ENCODE results near the gene CPN2.

CPN2 gene

GRCh38 chr3:194300382-194300758, 50.8 kb downstream of the CPN2 start:
- Histone ChIP-seq H3K27ac (ENCODE audit: low read length, poor library complexity, severe bottlenecking) (no peak overlapping the region), H3K4ac (ENCODE audit: low read depth in 1 of 2, low read length in 2 of 2) (no peak overlapping the region), H2AK5ac (ENCODE audit: low read length, severe bottlenecking) (no peak overlapping the region), H2BK12ac (ENCODE audit: low read length in 2 of 2) (peak overlapping the region in 1 of 2 experiments; percentile 23), H3K4me3 (ENCODE audit: insufficient read depth in 1 of 2, low read depth in 1 of 2, low read length in 2 of 2) (no peak overlapping the region), H3K4me2 (ENCODE audit: low read length, poor library complexity, severe bottlenecking) (no peak overlapping the region), H3K9ac (ENCODE audit: low read length) (peak overlapping the region; percentile 59), H4K91ac (ENCODE audit: low read length) (no peak overlapping the region), H3K23ac (ENCODE audit: low read length in 2 of 2) (no peak overlapping the region), H2BK120ac (ENCODE audit: low read depth, low read length) (no peak overlapping the region), H3K4me1 (ENCODE audit: control insufficient read depth, insufficient read depth, low read depth, low read length) (peaks cover 20% of the 10 kb centered on the region), H3K9me3 (ENCODE audit: control insufficient read depth, low read length) (no peaks in the 10 kb centered on the region), H3K27me3 (ENCODE audit: control insufficient read depth in 1 of 2, insufficient read depth in 1 of 2, low read length in 2 of 2) (peaks cover 9 to 22% of the 10 kb centered on the region in 2 experiments), H3K14ac (ENCODE audit: low read length in 2 of 2) (no peak overlapping the region), H3K36me3 (ENCODE audit: control insufficient read depth in 1 of 2, insufficient read depth in 2 of 2, low read depth in 1 of 2, low read length in 2 of 2) (no peaks in the 10 kb centered on the region), H3K79me1 (replicated peaks; ENCODE audit: low read length, poor library complexity, severe bottlenecking) (no peaks in the 10 kb centered on the region), H2AFZ (ENCODE audit: low read depth, low read length) (no peak overlapping the region), H2BK15ac (ENCODE audit: low read depth, poor library complexity, severe bottlenecking) (peak overlapping the region; percentile 1), H2BK5ac (ENCODE audit: low read depth, low read length, poor library complexity, severe bottlenecking) (no peak overlapping the region), H4K8ac (ENCODE audit: low read length) (no peak overlapping the region), H3K18ac (ENCODE audit: low read depth in 1 of 2, low read length in 2 of 2) (no peak overlapping the region)
- peak; percentile 61 for DNase-seq
- 64% methylated on average over 13 of the region's 13 CpGs for WGBS

GRCh38 chr3:194298331-194299227, 52.5 kb downstream of the CPN2 start:
- H2BK12ac ChIP-seq (ENCODE audit: low read length in 2 of 2) = peak overlapping the region in 1 of 2 experiments; percentile 57
- no peaks in the 10 kb centered on the region for H3K9me3 ChIP-seq (ENCODE audit: control insufficient read depth, low read length)
- H3K14ac ChIP-seq (ENCODE audit: low read length in 2 of 2) = peak overlapping the region in 1 of 2 experiments; percentile 83
- no peaks in the 10 kb centered on the region for H3K36me3 ChIP-seq (ENCODE audit: control insufficient read depth in 1 of 2, insufficient read depth in 2 of 2, low read depth in 1 of 2, low read length in 2 of 2)
- no peak overlapping the region for H2AFZ ChIP-seq (ENCODE audit: low read depth, low read length)
- WGBS = 94% methylated on average over 19 of the region's 19 CpGs
- H3K23ac ChIP-seq (ENCODE audit: low read length in 2 of 2) = no peak overlapping the region
- H3K27me3 ChIP-seq (ENCODE audit: control insufficient read depth in 1 of 2, insufficient read depth in 1 of 2, low read length in 2 of 2) = peaks cover 5 to 18% of the 10 kb centered on the region in 2 experiments
- H3K4me2 ChIP-seq (ENCODE audit: low read length, poor library complexity, severe bottlenecking) = no peak overlapping the region
- H3K4me1 ChIP-seq (ENCODE audit: control insufficient read depth, insufficient read depth, low read depth, low read length) = peaks cover 24% of the 10 kb centered on the region
- H2BK5ac ChIP-seq (ENCODE audit: low read depth, low read length, poor library complexity, severe bottlenecking) = no peak overlapping the region
- peak overlapping the region in 1 of 2 experiments; percentile 54 for H3K18ac ChIP-seq (ENCODE audit: low read depth in 1 of 2, low read length in 2 of 2)
- no peak overlapping the region for H2BK15ac ChIP-seq (ENCODE audit: low read depth, poor library complexity, severe bottlenecking)
- H2BK120ac ChIP-seq (ENCODE audit: low read depth, low read length) = no peak overlapping the region
- H4K8ac ChIP-seq (ENCODE audit: low read length) = no peak overlapping the region
- H3K27ac ChIP-seq (ENCODE audit: low read length, poor library complexity, severe bottlenecking) = no peak overlapping the region
- H3K4me3 ChIP-seq (ENCODE audit: insufficient read depth in 1 of 2, low read depth in 1 of 2, low read length in 2 of 2) = no peak overlapping the region
- no peak for DNase-seq
- H3K9ac ChIP-seq (ENCODE audit: low read length) = no peak overlapping the region
- peak overlapping the region; percentile 23 for H4K91ac ChIP-seq (ENCODE audit: low read length)
- H2AK5ac ChIP-seq (ENCODE audit: low read length, severe bottlenecking) = no peak overlapping the region
- no peak overlapping the region for H3K4ac ChIP-seq (ENCODE audit: low read depth in 1 of 2, low read length in 2 of 2)
- no peaks in the 10 kb centered on the region for H3K79me1 ChIP-seq (replicated peaks; ENCODE audit: low read length, poor library complexity, severe bottlenecking)

- peak overlapping the region; percentile 62 to 95 for H3K4ac ChIP-seq (ENCODE audit: low read depth in 1 of 2, low read length in 2 of 2)
- peak overlapping the region; percentile 97 for H4K8ac ChIP-seq (ENCODE audit: low read length)
- H3K36me3 ChIP-seq (ENCODE audit: control insufficient read depth in 1 of 2, insufficient read depth in 2 of 2, low read depth in 1 of 2, low read length in 2 of 2) = no peaks in the 10 kb centered on the region
- peak overlapping the region; percentile 38 to 67 for H3K4me3 ChIP-seq (ENCODE audit: insufficient read depth in 1 of 2, low read depth in 1 of 2, low read length in 2 of 2)
- peak overlapping the region; percentile 71 to 98 for H3K18ac ChIP-seq (ENCODE audit: low read depth in 1 of 2, low read length in 2 of 2)
- H3K23ac ChIP-seq (ENCODE audit: low read length in 2 of 2) = no peak overlapping the region
- peaks cover 24% of the 10 kb centered on the region for H3K4me1 ChIP-seq (ENCODE audit: control insufficient read depth, insufficient read depth, low read depth, low read length)
- H2BK120ac ChIP-seq (ENCODE audit: low read depth, low read length) = peak overlapping the region; percentile 99
- H3K14ac ChIP-seq (ENCODE audit: low read length in 2 of 2) = peak overlapping the region in 1 of 2 experiments; percentile 7
- peak overlapping the region; percentile 88 for H2BK15ac ChIP-seq (ENCODE audit: low read depth, poor library complexity, severe bottlenecking)
- H3K27ac ChIP-seq (ENCODE audit: low read length, poor library complexity, severe bottlenecking) = peak overlapping the region; percentile 93
- peak; percentile 75 for DNase-seq
- H3K9ac ChIP-seq (ENCODE audit: low read length) = peak overlapping the region; percentile 76
- H3K79me1 ChIP-seq (replicated peaks; ENCODE audit: low read length, poor library complexity, severe bottlenecking) = no peaks in the 10 kb centered on the region
- peak overlapping the region; percentile 98 for H2BK5ac ChIP-seq (ENCODE audit: low read depth, low read length, poor library complexity, severe bottlenecking)
- H2AK5ac ChIP-seq (ENCODE audit: low read length, severe bottlenecking) = no peak overlapping the region
- peak overlapping the region; percentile 84 for H4K91ac ChIP-seq (ENCODE audit: low read length)
- H2BK12ac ChIP-seq (ENCODE audit: low read length in 2 of 2) = peak overlapping the region in 1 of 2 experiments; percentile 95
- H3K4me2 ChIP-seq (ENCODE audit: low read length, poor library complexity, severe bottlenecking) = peak overlapping the region; percentile 72
- no peaks in the 10 kb centered on the region for H3K9me3 ChIP-seq (ENCODE audit: control insufficient read depth, low read length)
- H3K27me3 ChIP-seq (ENCODE audit: control insufficient read depth in 1 of 2, insufficient read depth in 1 of 2, low read length in 2 of 2) = peaks cover 0 to 19% of the 10 kb centered on the region in 2 experiments
- H2AFZ ChIP-seq (ENCODE audit: low read depth, low read length) = peak overlapping the region; percentile 49
- WGBS = 1% methylated on average over 33 of the region's 47 CpGs
Measured at GRCh38 chr3:194296454-194297263, 54.5 kb downstream of the CPN2 start.

- Histone ChIP-seq H3K27me3 (ENCODE audit: control insufficient read depth in 1 of 2, insufficient read depth in 1 of 2, low read length in 2 of 2) (peaks cover 0 to 19% of the 10 kb centered on the region in 2 experiments), H3K9ac (ENCODE audit: low read length) (no peak overlapping the region), H2BK5ac (ENCODE audit: low read depth, low read length, poor library complexity, severe bottlenecking) (no peak overlapping the region), H2AK5ac (ENCODE audit: low read length, severe bottlenecking) (peak overlapping the region; percentile 64), H3K14ac (ENCODE audit: low read length in 2 of 2) (no peak overlapping the region), H3K27ac (ENCODE audit: low read length, poor library complexity, severe bottlenecking) (no peak overlapping the region), H4K91ac (ENCODE audit: low read length) (no peak overlapping the region), H2AFZ (ENCODE audit: low read depth, low read length) (no peak overlapping the region), H3K4ac (ENCODE audit: low read depth in 1 of 2, low read length in 2 of 2) (no peak overlapping the region), H3K18ac (ENCODE audit: low read depth in 1 of 2, low read length in 2 of 2) (peak overlapping the region in 1 of 2 experiments; percentile 16), H4K8ac (ENCODE audit: low read length) (no peak overlapping the region), H3K36me3 (ENCODE audit: control insufficient read depth in 1 of 2, insufficient read depth in 2 of 2, low read depth in 1 of 2, low read length in 2 of 2) (no peaks in the 10 kb centered on the region), H2BK15ac (ENCODE audit: low read depth, poor library complexity, severe bottlenecking) (no peak overlapping the region), H2BK12ac (ENCODE audit: low read length in 2 of 2) (peak overlapping the region in 1 of 2 experiments; percentile 55), H3K4me3 (ENCODE audit: insufficient read depth in 1 of 2, low read depth in 1 of 2, low read length in 2 of 2) (no peak overlapping the region), H3K79me1 (replicated peaks; ENCODE audit: low read length, poor library complexity, severe bottlenecking) (no peaks in the 10 kb centered on the region), H3K9me3 (ENCODE audit: control insufficient read depth, low read length) (peaks cover 10% of the 10 kb centered on the region), H3K4me2 (ENCODE audit: low read length, poor library complexity, severe bottlenecking) (no peak overlapping the region), H2BK120ac (ENCODE audit: low read depth, low read length) (no peak overlapping the region), H3K23ac (ENCODE audit: low read length in 2 of 2) (no peak overlapping the region), H3K4me1 (ENCODE audit: control insufficient read depth, insufficient read depth, low read depth, low read length) (peaks cover 19% of the 10 kb centered on the region)
- 79% methylated on average over 5 of the region's 5 CpGs for WGBS
- no peak for DNase-seq
Measured at GRCh38 chr3:194294895-194295214, 56.3 kb downstream of the CPN2 start.

All from mesenchymal stem cell (in vitro differentiated cells and primary cell).